Esophagus muscularis mucosa (tissue), 3 donors: Measurements from ENCODE around the gene CCDC87.

Experiments used
- CTCF ChIP-seq, 3 experiments: fragments of 200-600 bp in 2 of 3; fragments of 450-650 bp in 1 of 3; sonication (generic) in 2 of 3; IDR thresholded peaks; one replicate each; pipeline ENCODE4 v1.5.1; 2017 to 2019; ENCODE audit warnings: antibody characterized with exemption in 3 of 3, mild to moderate bottlenecking in 2 of 3, moderate library complexity in 1 of 3
- POLR2A ChIP-seq: fragments of 450-650 bp; IDR thresholded peaks from one replicate; pipeline ENCODE4 v1.6.1; 2017; ENCODE audit warnings: antibody characterized with exemption, moderate library complexity, mild to moderate bottlenecking, low read depth

- TF ChIP-seq CTCF (IDR thresholded peaks at IDR 0.05) (no peak), POLR2A (no peak)
Observed at GRCh38 chr11:66554602-66555001, 38.3 kb downstream of the CCDC87 start.
